GM23248 (cell line): ENCODE data around the gene SOAT1. TPM values are rescaled to one million over a fixed set of nuclear protein-coding genes. Genes with fewer than 3 reads are reported as not detected.

ENCODE experiments used
- DNase-seq: peaks from one replicate; pipeline ENCODE4 v3.0.0-alpha.2; 2015
- H2AFZ ChIP-seq: fragments of 200-600 bp; sonication (generic); 2 replicates; pipeline ENCODE4 v1.6.1; 2016; ENCODE audit warnings: antibody characterized with exemption
- H3F3A ChIP-seq: fragments of 200-600 bp; sonication (generic); 2 replicates; pipeline ENCODE4 v1.6.1; 2016; ENCODE audit warnings: mild to moderate bottlenecking, antibody characterized with exemption, mixed run types; ENCODE audit not compliant: insufficient read depth
- H3K27ac ChIP-seq: fragments of 200-600 bp; sonication (generic); 2 replicates; pipeline ENCODE4 v1.5.1; 2016; ENCODE audit warnings: mild to moderate bottlenecking
- H3K27me3 ChIP-seq: fragments of 200-600 bp; sonication (generic); replicated peaks from 2 replicates; pipeline ENCODE4 v1.6.1; 2016; ENCODE audit warnings: mild to moderate bottlenecking; ENCODE audit not compliant: insufficient read depth
- H3K36me3 ChIP-seq: fragments of 200-600 bp; sonication (generic); 2 replicates; pipeline ENCODE4 v1.6.1; 2016; ENCODE audit warnings: low read depth, mild to moderate bottlenecking
- H3K4me1 ChIP-seq: fragments of 200-600 bp; sonication (generic); 2 replicates; pipeline ENCODE4 v1.6.1; 2016; ENCODE audit warnings: mild to moderate bottlenecking; ENCODE audit not compliant: insufficient read depth
- H3K4me2 ChIP-seq: fragments of 200-600 bp; sonication (generic); one replicate; pipeline ENCODE4 v1.6.1; 2016; ENCODE audit warnings: mild to moderate bottlenecking; ENCODE audit not compliant: unreplicated experiment
- H3K4me3 ChIP-seq: fragments of 200-600 bp; sonication (generic); 2 replicates; pipeline ENCODE4 v1.5.1; 2016; ENCODE audit warnings: mild to moderate bottlenecking
- H3K79me2 ChIP-seq: fragments of 200-600 bp; sonication (generic); 2 replicates; pipeline ENCODE4 v1.6.1; 2016; ENCODE audit warnings: mild to moderate bottlenecking; ENCODE audit not compliant: insufficient read depth
- H3K9ac ChIP-seq: fragments of 200-600 bp; sonication (generic); 2 replicates; pipeline ENCODE4 v1.6.1; 2016; ENCODE audit warnings: mild to moderate bottlenecking
- H3K9me2 ChIP-seq: fragments of 200-600 bp; sonication (generic); 2 replicates; pipeline ENCODE4 v1.6.1; 2016; ENCODE audit warnings: mixed run types, mild to moderate bottlenecking, moderate library complexity; ENCODE audit not compliant: insufficient read depth
- H3K9me3 ChIP-seq: fragments of 200-600 bp; sonication (generic); one replicate; pipeline ENCODE4 v1.6.1; 2017; ENCODE audit warnings: low read depth
- H4K20me1 ChIP-seq: fragments of 200-600 bp; sonication (generic); 2 replicates; pipeline ENCODE4 v1.6.0; 2016; ENCODE audit not compliant: insufficient read depth
- EZH2 ChIP-seq: fragments of 200-600 bp; sonication (generic); IDR thresholded peaks from 2 replicates; pipeline ENCODE4 v1.6.1; 2018; ENCODE audit warnings: antibody characterized with exemption, mild to moderate bottlenecking; ENCODE audit not compliant: insufficient read depth, poor library complexity, severe bottlenecking
- EZH2phosphoT487 ChIP-seq: fragments of 200-600 bp; sonication (generic); IDR thresholded peaks from 2 replicates; pipeline ENCODE4 v1.6.1; 2018; ENCODE audit warnings: antibody characterized with exemption, moderate library complexity, mild to moderate bottlenecking, low read depth; ENCODE audit not compliant: insufficient read depth
- WGBS, 2 experiments: methylation state at CpG; one replicate each; pipeline ENCODE4 v1.1.6; 2015 to 2017; ENCODE audit warnings: low lambda C conversion rate in 2 of 2, low coverage in 1 of 2; ENCODE audit errors: missing lambda C conversion rate in 2 of 2; 5-methylcytosine and 5-hydroxymethylcytosine counted together
- in situ Hi-C: fragments of 300-500 bp; cut with MboI; formaldehyde crosslinking; loops from 2 replicates; pipeline ENCODE4 v1.15.0; 2020
- polyA plus RNA-seq: library from polyadenylated mRNA; unstranded; fragments of >200 nt; fragmentation: Nextera tagmentation; extraction: Ambion mirVana; gene quantifications from 2 replicates; pipeline ENCODE4 v1.2.1, GENCODE V29; 2016
- total RNA-seq: library from RNA; depleted of rRNA; stranded (reverse); fragments of >200 nt; shearing (Covaris generic); gene quantifications from 2 replicates; pipeline ENCODE4 v1.2.3, GENCODE V29; 2014

The SOAT1 gene
- total and polyA plus RNA-seq, 2 experiments from 2014 or later, result 22.4 to 70.2 TPM

- H3K27ac ChIP-seq, result no peak overlapping the region
- no peaks in the 10 kb centered on the region for H3F3A ChIP-seq
- no peak overlapping the region for H3K4me3 ChIP-seq
- no peak overlapping the region for H3K9ac ChIP-seq
- H3K4me1 ChIP-seq, result no peaks in the 10 kb centered on the region
- no peaks in the 10 kb centered on the region for H3K27me3 ChIP-seq
- DNase-seq, result no peak
- H3K9me2 ChIP-seq, result no peaks in the 10 kb centered on the region
- 91% methylated on average over 4 of the region's 4 CpGs for WGBS, 2 experiments
- H3K79me2 ChIP-seq, result peaks cover 52% of the 10 kb centered on the region
- in situ Hi-C loops, result no loop called here
- no peaks in the 10 kb centered on the region for H3K9me3 ChIP-seq
- H2AFZ ChIP-seq, result no peak overlapping the region
- H3K36me3 ChIP-seq, result peaks cover 30% of the 10 kb centered on the region; the same call in 1 of the 2 replicates
- H4K20me1 ChIP-seq, result no peaks in the 10 kb centered on the region
- TF ChIP-seq EZH2phosphoT487 (no peak), EZH2 (no peak)
- H3K4me2 ChIP-seq, result no peak overlapping the region
Measured at GRCh38 chr1:179323436-179323835, 29.8 kb downstream of the SOAT1 start.

- no peaks in the 10 kb centered on the region for H3K9me2 ChIP-seq
- H3F3A ChIP-seq, result no peaks in the 10 kb centered on the region
- H3K4me1 ChIP-seq, result no peaks in the 10 kb centered on the region
- in situ Hi-C loops, result loop anchor here (25.0 kb wide), 1 partner anchor 239 kb away; the partner anchor contains the start of gene TOR3A
- H4K20me1 ChIP-seq, result no peaks in the 10 kb centered on the region
- no peak for DNase-seq
- peaks cover 38% of the 10 kb centered on the region; the same call in 1 of the 2 replicates for H3K36me3 ChIP-seq
- H3K4me3 ChIP-seq, result no peak overlapping the region
- H3K27ac ChIP-seq, result no peak overlapping the region
- no peak overlapping the region for H3K4me2 ChIP-seq
- TF ChIP-seq EZH2, result no peak
- TF ChIP-seq EZH2phosphoT487, result no peak
- peaks cover 46% of the 10 kb centered on the region for H3K79me2 ChIP-seq
- H2AFZ ChIP-seq, result no peak overlapping the region
- WGBS, 2 experiments, result 54 to 68% methylated on average over 2 of the region's 2 CpGs
- H3K9ac ChIP-seq, result no peak overlapping the region
- no peaks in the 10 kb centered on the region for H3K9me3 ChIP-seq
- no peaks in the 10 kb centered on the region for H3K27me3 ChIP-seq
Measured at GRCh38 chr1:179325836-179326235, 32.2 kb downstream of the SOAT1 start.

GRCh38 chr1:179326746-179327145, 33.1 kb downstream of the SOAT1 start:
- H3K4me3 ChIP-seq, result no peak overlapping the region
- no peaks in the 10 kb centered on the region for H3F3A ChIP-seq
- H2AFZ ChIP-seq, result no peak overlapping the region
- H4K20me1 ChIP-seq, result no peaks in the 10 kb centered on the region
- 82 to 86% methylated on average over 3 of the region's 3 CpGs for WGBS, 2 experiments
- no peaks in the 10 kb centered on the region for H3K4me1 ChIP-seq
- no peaks in the 10 kb centered on the region for H3K27me3 ChIP-seq
- H3K9me3 ChIP-seq, result no peaks in the 10 kb centered on the region
- H3K9me2 ChIP-seq, result no peaks in the 10 kb centered on the region
- H3K36me3 ChIP-seq, result peaks cover 38% of the 10 kb centered on the region; the same call in 1 of the 2 replicates
- TF ChIP-seq EZH2phosphoT487 (no peak), EZH2 (no peak)
- H3K79me2 ChIP-seq, result peaks cover 37% of the 10 kb centered on the region
- DNase-seq, result no peak
- in situ Hi-C loops, result loop anchor here (25.0 kb wide), 1 partner anchor 239 kb away; the partner anchor contains the start of gene TOR3A
- no peak overlapping the region for H3K27ac ChIP-seq
- no peak overlapping the region for H3K9ac ChIP-seq
- H3K4me2 ChIP-seq, result no peak overlapping the region

- no peak overlapping the region for H3K4me2 ChIP-seq
- H3K27ac ChIP-seq, result no peak overlapping the region
- DNase-seq, result no peak
- H3K9me3 ChIP-seq, result no peaks in the 10 kb centered on the region
- no peak overlapping the region for H3K4me3 ChIP-seq
- H3K9ac ChIP-seq, result no peak overlapping the region
- H4K20me1 ChIP-seq, result no peaks in the 10 kb centered on the region
- H3K36me3 ChIP-seq, result peaks cover 36% of the 10 kb centered on the region; the same call in 1 of the 2 replicates
- H3K79me2 ChIP-seq, result peaks cover 33% of the 10 kb centered on the region
- H3K9me2 ChIP-seq, result no peaks in the 10 kb centered on the region
- no peaks in the 10 kb centered on the region for H3K4me1 ChIP-seq
- in situ Hi-C loops, result loop anchor here (25.0 kb wide), 1 partner anchor 240 kb away; the partner anchor contains the start of gene TOR3A
- 88% methylated on average over 7 of the region's 7 CpGs for WGBS, 2 experiments
- no peak overlapping the region for H2AFZ ChIP-seq
- TF ChIP-seq EZH2phosphoT487 (no peak), EZH2 (no peak)
- no peaks in the 10 kb centered on the region for H3K27me3 ChIP-seq
- no peaks in the 10 kb centered on the region for H3F3A ChIP-seq
Measured at GRCh38 chr1:179327196-179327595, 33.6 kb downstream of the SOAT1 start.

- 77 to 87% methylated on average over 3 of the region's 3 CpGs for WGBS, 2 experiments
- Histone ChIP-seq H3F3A (no peaks in the 10 kb centered on the region), H3K4me2 (no peak overlapping the region), H3K9ac (no peak overlapping the region), H3K4me1 (no peaks in the 10 kb centered on the region), H3K79me2 (peaks cover 28% of the 10 kb centered on the region), H2AFZ (no peak overlapping the region), H3K4me3 (no peak overlapping the region), H3K9me3 (no peaks in the 10 kb centered on the region), H3K27me3 (no peaks in the 10 kb centered on the region), H3K9me2 (no peaks in the 10 kb centered on the region), H4K20me1 (no peaks in the 10 kb centered on the region), H3K27ac (no peak overlapping the region), H3K36me3 (peaks cover 31% of the 10 kb centered on the region; the same call in 1 of the 2 replicates)
- in situ Hi-C loops, result loop anchor here (25.0 kb wide), 1 partner anchor 240 kb away; the partner anchor contains the start of gene TOR3A
- DNase-seq, result no peak
- TF ChIP-seq EZH2phosphoT487, result no peak
Measured at GRCh38 chr1:179327679-179328078, 34.1 kb downstream of the SOAT1 start.
